Breast epithelium (tissue), 3 donors: ENCODE results near the gene HIVEP3.

Experiments
- CTCF ChIP-seq, 3 donors: fragments of 450-650 bp; IDR thresholded peaks; one replicate each; pipeline ENCODE4 v1.5.1; 2016 to 2017; ENCODE audit warnings: antibody characterized with exemption in 3 of 3, mild to moderate bottlenecking in 3 of 3, moderate library complexity in 3 of 3
- POLR2A ChIP-seq: fragments of 450-650 bp; IDR thresholded peaks from one replicate; pipeline ENCODE4 v1.6.1; 2016; ENCODE audit warnings: antibody characterized with exemption, mild to moderate bottlenecking, moderate library complexity
- POLR2AphosphoS5 ChIP-seq, 3 donors: sonication (generic); formaldehyde crosslinking; IDR thresholded peaks; one replicate each; pipeline ENCODE4 v1.6.1; 2017; ENCODE audit warnings: antibody characterized with exemption in 3 of 3

GRCh38 chr1:41891199-41891896, 27.4 kb downstream of the HIVEP3 start:
- no peak for TF ChIP-seq CTCF (IDR thresholded peaks at IDR 0.05)
- no peak for TF ChIP-seq POLR2AphosphoS5 (IDR thresholded peaks at IDR 0.05)
- TF ChIP-seq POLR2A = no peak
